Posterior cingulate gyrus (tissue), 11 donors: ENCODE results near the gene ABHD13.
"Not testable (repeated sequence)": the region's sequence is repeated elsewhere in the genome, so short reads cannot be mapped to it uniquely, and the experiment has no call there.

Experiments
- DNase-seq, 10 donors: peaks; one replicate each; pipeline versions ENCODE4 v3.0.0 to v3.0.0-alpha.2; 2020 to 2021; ENCODE audit warnings: mixed read lengths in 3 of 10
- intact Hi-C: fragments of 100-400 bp; cut with DNase I; formaldehyde crosslinking; loops from one replicate; pipeline ENCODE4 v1.15.1; 2023

The ABHD13 gene

GRCh38 chr13:108218044-108218974 is at the start of gene ABHD13:
TSS of gene ABHD13 (plus strand) at chr13:108218392. CDS start at chr13:108229219, 10,827 bp downstream.
- peak; percentile 80 to 98 (median 86) for DNase-seq
- intact Hi-C loops, result no loop called here

GRCh38 chr13:108168929-108169328 is 49.3 kb upstream of the ABHD13 start:
- intact Hi-C loops, result no loop called here

GRCh38 chr13:108176685-108177274 is 41.4 kb upstream of the ABHD13 start:
- intact Hi-C loops, result no loop called here

More at GRCh38 chr13:108168929-108169328, 49.3 kb upstream of the ABHD13 start:
- no peak for DNase-seq

GRCh38 chr13:108178078-108178477 is 40.1 kb upstream of the ABHD13 start:
- intact Hi-C loops, result no loop called here
- no peak for DNase-seq

More at GRCh38 chr13:108176685-108177274, 41.4 kb upstream of the ABHD13 start:
- peak in 4 of 10 donors; percentile 22 to 79 (median 60) for DNase-seq

GRCh38 chr13:108182652-108183051 is 35.5 kb upstream of the ABHD13 start:
- intact Hi-C loops, result no loop called here
- no peak for DNase-seq

GRCh38 chr13:108185223-108185622 is 33.0 kb upstream of the ABHD13 start:
- intact Hi-C loops, result no loop called here
- DNase-seq, result no peak

- no peak for DNase-seq
- intact Hi-C loops, result no loop called here
Observed at GRCh38 chr13:108188260-108188659, 29.9 kb upstream of the ABHD13 start.

GRCh38 chr13:108190897-108191296 is 27.3 kb upstream of the ABHD13 start:
- intact Hi-C loops, result no loop called here

GRCh38 chr13:108193806-108194205 is 24.4 kb upstream of the ABHD13 start:
- intact Hi-C loops, result no loop called here

More at GRCh38 chr13:108190897-108191296, 27.3 kb upstream of the ABHD13 start:
- no peak for DNase-seq

GRCh38 chr13:108194435-108194936 is 23.7 kb upstream of the ABHD13 start:
- peak in 1 of 10 donors; percentile 62 for DNase-seq
- intact Hi-C loops, result no loop called here

More at GRCh38 chr13:108193806-108194205, 24.4 kb upstream of the ABHD13 start:
- DNase-seq, result no peak

- intact Hi-C loops, result no loop called here
- no peak for DNase-seq
Observed at GRCh38 chr13:108195146-108195545, 23.0 kb upstream of the ABHD13 start.

- intact Hi-C loops, result no loop called here
- peak in 1 of 10 donors; percentile 77 for DNase-seq
Observed at GRCh38 chr13:108195861-108196260, 22.3 kb upstream of the ABHD13 start.

GRCh38 chr13:108200781-108201398 is 17.3 kb upstream of the ABHD13 start:
- intact Hi-C loops, result no loop called here
- no peak for DNase-seq

GRCh38 chr13:108210551-108210950 is 7.6 kb upstream of the ABHD13 start:
- no peak for DNase-seq
- intact Hi-C loops, result no loop called here

GRCh38 chr13:108212886-108213285 is 5.3 kb upstream of the ABHD13 start:
- intact Hi-C loops, result no loop called here

GRCh38 chr13:108213946-108214345 is 4.2 kb upstream of the ABHD13 start:
- intact Hi-C loops, result no loop called here
- no peak for DNase-seq

More at GRCh38 chr13:108212886-108213285, 5.3 kb upstream of the ABHD13 start:
- DNase-seq, result no peak

GRCh38 chr13:108214441-108215271 is 3.5 kb upstream of the ABHD13 start:
- DNase-seq, result peak in 5 of 10 donors; percentile 16 to 84 (median 60)
- intact Hi-C loops, result no loop called here

GRCh38 chr13:108215436-108215835 is 2.8 kb upstream of the ABHD13 start, which contains the start of gene LIG4:
TSS of gene LIG4 (minus strand) at chr13:108215536. CDS start at chr13:108211268, 4,268 bp downstream.
- intact Hi-C loops, result no loop called here
- peak; percentile 82 to 99 (median 90) for DNase-seq

- intact Hi-C loops, result not testable (repeated sequence)
- DNase-seq, result peak in 1 of 10 donors; percentile 48
Observed at GRCh38 chr13:108217307-108218043, 717 bp upstream of the ABHD13 start.
